H7 (cell line): ENCODE data around the gene RABGAP1L. TPM values are rescaled to one million over a fixed set of nuclear protein-coding genes. Genes with fewer than 3 reads are reported as not detected.
"Not testable (repeated sequence)": the region's sequence is repeated elsewhere in the genome, so short reads cannot be mapped to it uniquely, and the experiment has no call there.

Experiments
- DNase-seq: peaks from one replicate; pipeline ENCODE4 v3.0.0; 2012
- H3K27me3 ChIP-seq: 2 replicates; pipeline ENCODE4 v1.6.0; 2011; ENCODE audit warnings: mild to moderate bottlenecking, low read length; ENCODE audit not compliant: control insufficient read depth, insufficient read depth
- H3K36me3 ChIP-seq: replicated peaks from 2 replicates; pipeline ENCODE4 v1.5.1; 2011; ENCODE audit warnings: low read length; ENCODE audit not compliant: control insufficient read depth, insufficient read depth
- H3K4me3 ChIP-seq: 2 replicates; pipeline ENCODE4 v1.5.1; 2011; ENCODE audit warnings: low read depth, mild to moderate bottlenecking, control low read depth, low read length, moderate library complexity; ENCODE audit not compliant: insufficient read depth
- total RNA-seq: library from RNA; depleted of rRNA; stranded (reverse); fragments of >200 nt; shearing (Covaris generic); gene quantifications from 2 replicates; pipeline ENCODE4 v1.2.3, GENCODE V29; 2014

RABGAP1L gene
- total RNA-seq, 1 experiment from 2014 or later = 31.9 TPM

- DNase-seq = no peak
- Histone ChIP-seq H3K4me3 (no peak overlapping the region), H3K36me3 (no peaks in the 10 kb centered on the region), H3K27me3 (no peaks in the 10 kb centered on the region)
These were observed 16.5 kb upstream of the RABGAP1L start for GRCh38 chr1:174142836-174143235.

DNA sequence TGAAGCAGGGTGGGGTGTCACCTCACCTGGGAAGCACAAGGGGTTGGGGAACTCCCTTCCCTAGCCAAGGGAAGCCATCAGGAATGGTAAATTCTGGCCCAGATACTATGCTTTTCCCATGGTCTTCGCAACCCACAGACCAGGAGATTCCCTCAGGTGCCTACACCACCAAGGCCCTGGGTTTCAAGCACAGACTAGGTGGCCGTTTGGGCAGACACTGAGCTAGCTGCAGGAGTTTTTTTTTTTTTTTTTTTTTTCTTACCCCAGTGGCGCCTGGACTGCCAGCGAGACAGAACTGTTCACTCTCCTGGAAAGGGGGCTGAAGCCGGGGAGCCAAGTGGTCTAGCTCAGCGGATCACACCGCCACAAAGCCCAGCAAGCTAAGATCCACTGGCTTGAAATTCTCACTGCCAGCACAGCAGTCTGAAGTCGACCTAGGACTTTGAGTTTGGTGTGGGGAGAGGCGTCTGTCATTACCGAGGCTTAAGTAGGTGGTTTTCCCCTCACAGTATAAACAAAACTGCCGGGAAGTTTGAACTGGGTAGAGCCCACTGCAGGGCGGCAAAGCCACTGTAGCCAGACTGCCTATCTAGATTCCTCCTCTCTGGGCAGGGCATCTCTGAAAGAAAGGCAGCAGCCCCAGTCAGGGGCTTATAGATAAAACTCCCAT lies 15.5 kb upstream of the RABGAP1L start:
- DNase-seq, H3K36me3 ChIP-seq: not testable (repeated sequence)

GRCh38 chr1:174144397-174144783 lies 14.9 kb upstream of the RABGAP1L start:
- not testable (repeated sequence) for H3K36me3 ChIP-seq, H3K4me3 ChIP-seq, H3K27me3 ChIP-seq, DNase-seq

More for the DNA sequence above, 15.5 kb upstream of the RABGAP1L start:
- not testable (repeated sequence) for H3K4me3 ChIP-seq, H3K27me3 ChIP-seq

DNA sequence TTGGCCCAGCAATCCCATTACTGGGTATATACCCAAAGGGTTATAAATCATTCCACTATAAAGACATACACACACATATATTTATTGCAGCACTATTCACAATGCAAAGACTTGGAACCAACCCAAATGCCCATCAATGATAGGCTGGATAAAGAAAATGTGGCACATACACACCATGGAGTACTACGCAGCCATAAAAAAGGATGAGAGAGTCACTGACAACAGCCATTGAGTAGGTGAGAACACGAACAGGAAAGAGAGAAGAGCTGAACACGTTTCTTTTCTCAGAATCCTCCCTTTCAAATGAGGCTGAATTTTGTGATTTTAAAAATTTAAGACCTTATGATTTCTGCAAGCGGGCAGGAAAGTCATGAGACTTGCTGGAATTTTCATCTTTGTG lies 10.1 kb upstream of the RABGAP1L start:
- Histone ChIP-seq H3K4me3 (no peak overlapping the region), H3K27me3 (no peaks in the 10 kb centered on the region), H3K36me3 (no peaks in the 10 kb centered on the region)
- no peak for DNase-seq

- DNase-seq = no peak
- Histone ChIP-seq H3K27me3 (no peaks in the 10 kb centered on the region), H3K4me3 (no peak overlapping the region), H3K36me3 (no peaks in the 10 kb centered on the region)
These were observed 8.8 kb upstream of the RABGAP1L start for GRCh38 chr1:174150499-174150898.

- Histone ChIP-seq H3K36me3 (no peaks in the 10 kb centered on the region), H3K27me3 (no peaks in the 10 kb centered on the region), H3K4me3 (no peak overlapping the region)
- no peak for DNase-seq
These were observed 6.9 kb upstream of the RABGAP1L start for GRCh38 chr1:174152427-174152826.

DNA sequence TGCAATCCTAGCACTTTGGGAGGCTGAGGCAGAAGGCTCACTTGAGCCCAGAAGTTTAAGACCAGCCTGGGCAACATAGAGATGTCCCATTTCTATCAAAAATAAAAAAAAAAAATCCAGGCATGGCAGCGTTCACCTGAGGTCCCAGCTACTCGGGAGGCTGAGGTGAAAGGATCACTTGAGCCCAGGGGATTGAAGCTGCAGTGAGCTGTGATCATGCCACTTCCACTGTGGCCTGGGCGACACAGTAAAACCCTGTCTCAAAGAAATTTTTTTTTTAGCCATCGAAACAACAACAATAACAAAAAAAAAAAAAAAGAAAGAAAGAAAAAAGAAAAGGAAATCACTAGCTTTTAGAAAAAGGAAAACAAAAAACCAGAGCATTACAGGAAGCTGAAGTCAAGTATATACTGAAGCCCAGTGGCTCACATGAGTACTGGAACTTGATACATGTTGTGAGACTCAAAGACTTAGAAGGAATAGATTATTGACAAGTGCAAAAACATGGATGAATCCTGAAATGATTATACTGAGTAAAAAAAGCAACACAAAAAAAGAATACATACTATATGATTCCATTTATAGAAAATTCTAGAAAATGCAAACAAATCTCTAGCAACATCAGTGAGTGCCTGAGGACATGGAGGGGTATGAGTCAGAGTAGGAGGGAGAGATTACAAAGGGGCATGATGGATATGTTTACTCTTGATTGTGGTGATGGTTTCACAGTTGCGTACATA lies 6.1 kb upstream of the RABGAP1L start:
- Histone ChIP-seq H3K36me3 (no peaks in the 10 kb centered on the region), H3K27me3 (no peaks in the 10 kb centered on the region; the same call in 1 of the 2 replicates), H3K4me3 (no peak overlapping the region)
- DNase-seq = no peak

- no peak for DNase-seq
- Histone ChIP-seq H3K4me3 (no peak overlapping the region), H3K27me3 (peaks cover 2% of the 10 kb centered on the region; the same call in 1 of the 2 replicates), H3K36me3 (no peaks in the 10 kb centered on the region)
These were observed 5.6 kb upstream of the RABGAP1L start for GRCh38 chr1:174153825-174154107.

DNA sequence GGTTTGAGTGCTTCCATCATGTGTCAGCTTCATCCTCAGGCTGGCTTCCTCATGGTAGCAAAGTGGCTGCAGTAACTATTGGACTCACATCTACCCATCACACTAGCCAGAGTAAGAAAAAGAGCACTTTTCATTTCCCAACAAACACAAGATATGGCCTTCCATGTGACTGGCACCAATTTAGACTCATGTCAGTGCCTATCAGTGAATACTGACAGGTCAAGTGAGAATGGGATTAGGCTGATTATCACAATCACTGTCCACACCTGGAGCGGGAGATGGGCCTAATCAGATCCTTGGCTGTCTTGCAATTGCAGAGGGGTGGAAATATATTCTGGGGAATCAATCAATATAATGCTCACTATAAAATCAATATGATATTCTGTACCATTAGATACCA lies 2.9 kb upstream of the RABGAP1L start:
- Histone ChIP-seq H3K27me3 (peaks cover 2% of the 10 kb centered on the region; the same call in 1 of the 2 replicates), H3K4me3 (no peak overlapping the region), H3K36me3 (no peaks in the 10 kb centered on the region)
- no peak for DNase-seq

GRCh38 chr1:174157157-174157806 lies 2.0 kb upstream of the RABGAP1L start:
- DNase-seq = no peak
- Histone ChIP-seq H3K36me3 (no peaks in the 10 kb centered on the region), H3K4me3 (no peak overlapping the region), H3K27me3 (peaks cover 2% of the 10 kb centered on the region; the same call in 1 of the 2 replicates)

- Histone ChIP-seq H3K36me3 (no peaks in the 10 kb centered on the region), H3K27me3 (peaks cover 2% of the 10 kb centered on the region; the same call in 1 of the 2 replicates), H3K4me3 (peak overlapping the region; percentile 88)
- DNase-seq = no peak
These were observed 511 bp upstream of the RABGAP1L start for GRCh38 chr1:174158767-174159251.

- peak overlapping the region; percentile 88 for H3K4me3 ChIP-seq
- DNase-seq = no peak
- no peaks in the 10 kb centered on the region for H3K36me3 ChIP-seq
- H3K27me3 ChIP-seq = peaks cover 2% of the 10 kb centered on the region; the same call in 1 of the 2 replicates
These were observed 771 bp downstream of the RABGAP1L start for GRCh38 chr1:174160109-174160473.

DNA sequence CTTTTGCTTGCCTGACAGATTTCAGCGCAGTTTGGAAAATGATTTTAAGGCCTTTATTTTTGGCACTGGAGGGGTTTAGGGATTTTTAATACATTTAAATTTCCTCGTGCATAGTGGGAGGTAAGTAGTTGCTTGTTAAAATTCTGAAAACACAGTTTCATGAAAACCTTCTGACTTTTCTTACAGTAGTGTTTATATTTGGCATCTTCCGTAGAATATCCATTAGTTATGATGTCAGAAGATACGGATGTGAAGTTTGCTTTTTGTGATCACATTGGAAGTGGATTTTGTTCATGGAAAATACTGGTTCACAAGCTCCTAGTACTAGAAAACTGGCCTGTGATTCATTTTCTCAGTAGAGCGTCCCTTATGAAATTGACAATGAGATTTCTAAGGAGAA lies 1.3 kb downstream of the RABGAP1L start:
- Histone ChIP-seq H3K4me3 (peak overlapping the region; percentile 88; the same call in 1 of the 2 replicates), H3K27me3 (peaks cover 2% of the 10 kb centered on the region; the same call in 1 of the 2 replicates), H3K36me3 (no peaks in the 10 kb centered on the region)
- no peak for DNase-seq

- Histone ChIP-seq H3K36me3 (no peaks in the 10 kb centered on the region), H3K27me3 (peaks cover 2% of the 10 kb centered on the region; the same call in 1 of the 2 replicates), H3K4me3 (no peak overlapping the region)
- no peak for DNase-seq
These were observed 2.5 kb downstream of the RABGAP1L start for GRCh38 chr1:174161813-174162212.

DNA sequence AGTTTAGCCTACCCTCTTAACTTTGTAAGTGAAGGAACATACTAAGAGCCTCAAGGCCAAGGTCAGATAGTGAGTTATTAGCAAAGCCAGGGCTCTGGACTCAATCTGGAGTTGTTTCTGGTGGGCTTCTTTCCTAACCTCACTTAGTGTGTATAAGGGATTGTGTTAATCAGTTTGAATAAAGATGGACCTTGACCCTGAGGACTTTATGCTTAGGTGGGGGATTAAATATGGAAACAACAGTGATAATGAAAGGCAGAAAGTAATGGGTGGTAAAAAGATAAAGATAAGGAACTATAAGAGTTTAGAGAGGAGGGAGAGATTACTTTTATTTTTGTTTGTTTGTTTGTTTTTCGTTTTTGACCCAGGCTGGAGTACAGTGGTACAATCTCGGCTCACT lies 5.5 kb downstream of the RABGAP1L start:
- H3K27me3 ChIP-seq = no peaks in the 10 kb centered on the region
- H3K4me3 ChIP-seq = no peak overlapping the region
- no peaks in the 10 kb centered on the region for H3K36me3 ChIP-seq
- no peak for DNase-seq
